ENCODE measurements around the gene FAXDC2. TPM values are rescaled to one million over a fixed set of nuclear protein-coding genes. Genes with fewer than 3 reads are reported as not detected.

The FAXDC2 gene, protein sequence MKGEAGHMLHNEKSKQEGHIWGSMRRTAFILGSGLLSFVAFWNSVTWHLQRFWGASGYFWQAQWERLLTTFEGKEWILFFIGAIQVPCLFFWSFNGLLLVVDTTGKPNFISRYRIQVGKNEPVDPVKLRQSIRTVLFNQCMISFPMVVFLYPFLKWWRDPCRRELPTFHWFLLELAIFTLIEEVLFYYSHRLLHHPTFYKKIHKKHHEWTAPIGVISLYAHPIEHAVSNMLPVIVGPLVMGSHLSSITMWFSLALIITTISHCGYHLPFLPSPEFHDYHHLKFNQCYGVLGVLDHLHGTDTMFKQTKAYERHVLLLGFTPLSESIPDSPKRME
- 0.90 TPM for polyA plus RNA-seq

- H3K4me1 Mint-ChIP-seq, result no peaks in the 10 kb centered on the region
- H3K27ac Mint-ChIP-seq, result no peak within 1 kb of the TSS
- H3K36me3 Mint-ChIP-seq, result peaks cover 2% of the 10 kb centered on the region
- peak within 1 kb of the TSS in 1 of 4 donors; percentile 20 for H3K4me3 Mint-ChIP-seq
- H3K27me3 Mint-ChIP-seq, result no peaks in the 10 kb centered on the region
- H3K9me3 Mint-ChIP-seq, result no peaks in the 10 kb centered on the region
Observed at GRCh38 chr5:154850255-154851062, at the start of gene FAXDC2. FAXDC2 (minus strand) TSS chr5:154850603; CDS start chr5:154838178, 12,425 bp downstream.

GRCh38 chr5:154900066-154900465 is 49.7 kb upstream of the FAXDC2 start:
- no peaks in the 10 kb centered on the region for H3K27me3 Mint-ChIP-seq
- no peaks in the 10 kb centered on the region for H3K9me3 Mint-ChIP-seq

DNA sequence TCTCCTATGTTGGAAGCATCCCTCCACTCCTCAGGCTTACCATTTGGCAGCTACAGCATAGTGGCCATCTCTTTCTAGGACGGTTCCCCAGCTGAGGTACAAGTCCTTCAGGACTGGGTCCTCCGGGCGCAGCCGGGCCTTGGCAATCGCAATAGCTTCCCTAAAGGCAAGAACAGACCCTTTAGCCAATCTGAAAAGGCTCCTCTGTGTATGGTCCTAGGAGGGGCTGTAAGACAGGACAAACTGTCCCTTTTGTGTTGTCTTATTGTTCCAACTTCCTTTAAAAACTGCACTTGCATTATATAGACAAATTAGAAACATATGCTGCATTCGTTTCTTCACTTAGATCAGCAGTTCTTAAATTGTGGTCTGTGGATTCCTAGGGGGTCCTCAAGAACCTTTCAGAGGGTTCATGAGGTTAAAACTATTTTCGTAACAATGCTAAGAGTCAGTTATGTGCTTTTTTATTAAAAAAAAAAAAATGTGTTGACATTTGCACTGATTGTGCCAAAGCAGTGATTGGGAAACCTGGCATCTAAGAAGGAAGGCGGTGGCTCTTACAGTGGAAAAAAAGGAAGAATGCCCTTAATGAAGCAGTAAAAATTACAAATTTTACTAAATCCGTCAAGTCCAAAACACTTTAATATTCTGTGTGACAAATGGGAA is 48.9 kb upstream of the FAXDC2 start:
- Mint-ChIP-seq H3K4me3 (no peak overlapping the region), H3K27me3 (no peaks in the 10 kb centered on the region), H3K36me3 (peaks cover 6% of the 10 kb centered on the region), H3K27ac (no peak overlapping the region), H3K9me3 (no peaks in the 10 kb centered on the region), H3K4me1 (no peaks in the 10 kb centered on the region)

More at GRCh38 chr5:154900066-154900465, 49.7 kb upstream of the FAXDC2 start:
- no peak overlapping the region for H3K4me3 Mint-ChIP-seq
- H3K27ac Mint-ChIP-seq, result no peak overlapping the region
- peaks cover 6% of the 10 kb centered on the region for H3K36me3 Mint-ChIP-seq
- H3K4me1 Mint-ChIP-seq, result no peaks in the 10 kb centered on the region

DNA sequence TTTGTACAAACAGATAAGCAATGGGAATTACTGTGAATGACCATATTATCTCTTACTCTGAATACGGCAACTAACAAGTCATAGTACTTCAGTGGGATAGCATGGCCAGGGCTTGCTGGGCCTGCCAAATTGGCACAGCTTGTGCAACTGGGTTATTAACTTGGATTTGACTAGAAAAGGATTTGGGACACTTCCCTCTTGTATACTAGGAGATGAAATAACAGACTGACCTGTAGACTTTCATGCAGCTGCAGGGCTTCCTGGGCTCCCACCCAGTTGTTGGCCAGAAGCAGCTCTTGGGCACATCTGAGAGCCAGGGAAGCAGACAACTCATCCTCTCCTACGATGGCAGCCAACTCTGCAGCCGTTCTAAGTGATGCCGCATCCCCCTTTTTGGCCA is 47.8 kb upstream of the FAXDC2 start:
- no peak overlapping the region for H3K27ac Mint-ChIP-seq
- H3K27me3 Mint-ChIP-seq, result no peaks in the 10 kb centered on the region
- H3K36me3 Mint-ChIP-seq, result peaks cover 11% of the 10 kb centered on the region
- H3K9me3 Mint-ChIP-seq, result no peaks in the 10 kb centered on the region
- no peaks in the 10 kb centered on the region for H3K4me1 Mint-ChIP-seq
- no peak overlapping the region for H3K4me3 Mint-ChIP-seq

DNA sequence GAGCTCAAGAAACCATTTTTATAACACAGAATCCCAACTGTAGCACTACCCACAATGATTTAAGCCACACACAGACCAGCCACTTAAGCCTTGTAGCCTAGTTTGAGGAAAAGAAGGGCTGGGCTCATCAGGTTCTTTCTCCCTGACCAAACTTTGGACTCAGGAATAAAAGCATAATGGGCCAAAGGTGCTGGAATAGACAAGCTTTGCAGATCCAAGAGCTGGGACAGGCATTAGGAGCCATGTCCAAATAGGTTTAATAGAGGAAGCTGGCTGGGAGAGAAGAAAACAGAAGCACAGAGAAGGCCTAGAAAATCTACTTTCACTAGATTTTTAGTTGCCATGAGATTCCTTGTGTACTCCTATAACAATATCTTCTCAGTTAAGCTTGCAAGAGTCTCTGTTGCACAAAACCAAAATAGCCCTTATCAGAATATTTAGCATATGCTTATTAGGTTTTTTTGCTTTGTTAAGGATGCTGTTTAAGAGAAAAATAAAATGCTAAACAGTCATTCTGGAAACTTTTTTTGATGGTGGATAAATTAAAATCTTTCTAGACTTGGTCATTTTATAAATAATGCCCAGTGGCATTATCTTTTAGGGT is 46.3 kb upstream of the FAXDC2 start:
- no peaks in the 10 kb centered on the region for H3K4me1 Mint-ChIP-seq
- H3K9me3 Mint-ChIP-seq, result no peaks in the 10 kb centered on the region
- no peak overlapping the region for H3K27ac Mint-ChIP-seq
- H3K36me3 Mint-ChIP-seq, result peaks cover 11% of the 10 kb centered on the region
- no peaks in the 10 kb centered on the region for H3K27me3 Mint-ChIP-seq
- no peak overlapping the region for H3K4me3 Mint-ChIP-seq

DNA sequence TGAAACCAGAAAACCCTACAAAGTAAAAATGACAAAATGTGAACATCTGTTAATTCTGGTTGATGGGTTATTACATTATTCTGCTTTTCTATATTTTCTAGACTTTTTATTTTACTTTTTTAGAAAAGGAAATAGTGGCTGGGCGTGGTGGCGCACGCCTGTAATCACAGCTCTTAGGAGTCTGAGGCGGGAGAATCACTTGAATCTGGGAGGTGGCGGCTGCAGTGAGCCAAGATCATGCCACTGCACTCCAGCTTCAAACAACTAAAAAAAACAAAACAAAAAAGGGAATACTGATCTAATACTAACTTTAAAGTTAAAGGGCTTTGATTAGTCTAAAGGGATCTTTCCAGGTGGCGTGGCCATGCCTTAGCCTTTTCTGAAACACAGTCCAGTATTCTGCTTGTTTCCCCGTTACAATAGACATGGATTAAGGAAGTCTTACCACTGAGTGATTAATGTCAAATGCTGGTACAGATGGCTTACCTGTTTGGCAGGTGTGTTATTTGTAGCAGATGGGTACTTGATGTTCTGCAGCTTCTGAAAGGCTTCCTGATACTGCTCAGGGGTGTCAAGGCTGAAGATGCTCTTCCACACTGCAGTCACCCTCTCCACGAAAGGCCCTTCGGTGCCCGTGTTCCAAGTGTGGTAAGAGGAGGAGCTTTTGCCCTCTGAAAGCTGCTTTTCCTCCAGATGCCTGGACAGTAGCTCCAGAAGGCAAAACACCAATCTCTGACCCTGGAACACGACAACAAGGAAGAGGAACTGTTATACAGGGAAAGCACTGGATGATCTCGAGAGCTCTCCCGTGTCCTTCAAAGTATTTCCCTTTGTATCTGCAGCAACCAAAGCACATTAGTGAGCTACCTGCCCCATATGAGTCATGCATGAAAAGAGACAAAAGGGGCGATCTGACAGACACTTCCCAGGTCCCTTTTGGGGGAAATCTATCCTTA is 45.5 kb upstream of the FAXDC2 start:
- no peaks in the 10 kb centered on the region for H3K9me3 Mint-ChIP-seq

GRCh38 chr5:154893381-154893780 is 43.0 kb upstream of the FAXDC2 start:
- Mint-ChIP-seq H3K27me3 (no peaks in the 10 kb centered on the region), H3K9me3 (no peaks in the 10 kb centered on the region), H3K27ac (no peak overlapping the region), H3K4me1 (no peaks in the 10 kb centered on the region), H3K36me3 (peaks cover 14% of the 10 kb centered on the region), H3K4me3 (no peak overlapping the region)

More for the DNA sequence above, 45.5 kb upstream of the FAXDC2 start:
- Mint-ChIP-seq H3K36me3 (peaks cover 9% of the 10 kb centered on the region), H3K4me1 (no peaks in the 10 kb centered on the region), H3K27ac (no peak overlapping the region), H3K27me3 (no peaks in the 10 kb centered on the region), H3K4me3 (no peak overlapping the region)

DNA sequence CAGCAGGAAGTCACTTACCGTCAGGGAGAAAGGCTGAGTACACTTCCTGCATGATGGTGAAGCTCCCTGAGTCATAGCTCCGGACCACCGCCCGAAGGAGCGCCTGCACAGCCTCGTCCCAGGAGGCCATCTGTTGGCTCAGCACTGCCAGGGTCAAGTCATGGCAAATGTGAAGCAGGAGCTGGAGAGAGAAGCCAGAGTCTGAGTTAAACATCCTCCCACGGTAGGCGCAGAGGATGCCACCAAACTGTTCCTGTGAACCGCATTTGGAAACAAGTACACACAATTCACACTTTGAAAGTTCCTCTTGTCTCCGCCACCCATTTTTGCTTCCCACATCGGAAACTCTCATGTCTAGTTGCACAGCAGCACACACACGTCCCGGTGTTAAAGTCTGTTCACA is 42.0 kb upstream of the FAXDC2 start:
- H3K9me3 Mint-ChIP-seq, result peaks cover 0 to 2% (median 0%) of the 10 kb centered on the region in 3 donors
- H3K4me1 Mint-ChIP-seq, result no peaks in the 10 kb centered on the region
- H3K27ac Mint-ChIP-seq, result no peak overlapping the region
- no peak overlapping the region for H3K4me3 Mint-ChIP-seq
- H3K27me3 Mint-ChIP-seq, result no peaks in the 10 kb centered on the region
- H3K36me3 Mint-ChIP-seq, result peaks cover 22% of the 10 kb centered on the region

GRCh38 chr5:154885439-154885838 is 35.0 kb upstream of the FAXDC2 start:
- no peak overlapping the region for H3K4me3 Mint-ChIP-seq
- peaks cover 25% of the 10 kb centered on the region for H3K36me3 Mint-ChIP-seq
- H3K27ac Mint-ChIP-seq, result no peak overlapping the region
- H3K27me3 Mint-ChIP-seq, result no peaks in the 10 kb centered on the region
- H3K9me3 Mint-ChIP-seq, result peaks cover 2 to 22% (median 6%) of the 10 kb centered on the region in 3 donors
- H3K4me1 Mint-ChIP-seq, result no peaks in the 10 kb centered on the region

GRCh38 chr5:154884424-154884823 is 34.0 kb upstream of the FAXDC2 start:
- Mint-ChIP-seq H3K27ac (no peak overlapping the region), H3K9me3 (peaks cover 2 to 26% (median 6%) of the 10 kb centered on the region in 3 donors), H3K27me3 (no peaks in the 10 kb centered on the region)

DNA sequence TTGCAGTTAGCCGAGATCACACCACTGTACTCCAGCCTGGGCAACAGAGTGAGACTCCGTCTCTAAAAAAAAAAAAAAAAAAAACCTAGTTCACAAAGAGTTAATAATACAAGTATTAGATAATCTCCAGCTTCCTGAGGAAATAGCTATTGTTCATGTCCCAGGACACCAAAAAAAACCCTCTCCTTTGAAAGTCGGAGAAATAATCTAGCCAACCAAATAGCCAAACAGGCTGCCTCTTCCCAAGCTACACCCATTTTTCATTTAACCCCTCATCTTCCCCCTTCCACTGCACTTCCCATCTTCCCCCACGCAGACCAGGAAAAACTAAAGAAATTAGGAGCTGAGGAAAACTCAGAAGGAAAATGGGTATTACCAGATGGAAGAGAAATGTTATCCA is 31.6 kb upstream of the FAXDC2 start:
- H3K4me1 Mint-ChIP-seq, result peaks cover 0 to 3% (median 0%) of the 10 kb centered on the region in 3 donors
- no peak overlapping the region for H3K27ac Mint-ChIP-seq
- H3K9me3 Mint-ChIP-seq, result peaks cover 6 to 30% (median 12%) of the 10 kb centered on the region in 3 donors
- H3K27me3 Mint-ChIP-seq, result no peaks in the 10 kb centered on the region
- no peak overlapping the region for H3K4me3 Mint-ChIP-seq
- H3K36me3 Mint-ChIP-seq, result peaks cover 17% of the 10 kb centered on the region

More at GRCh38 chr5:154884424-154884823, 34.0 kb upstream of the FAXDC2 start:
- Mint-ChIP-seq H3K36me3 (peaks cover 26% of the 10 kb centered on the region), H3K4me1 (peaks cover 0 to 3% (median 0%) of the 10 kb centered on the region in 3 donors), H3K4me3 (no peak overlapping the region)

DNA sequence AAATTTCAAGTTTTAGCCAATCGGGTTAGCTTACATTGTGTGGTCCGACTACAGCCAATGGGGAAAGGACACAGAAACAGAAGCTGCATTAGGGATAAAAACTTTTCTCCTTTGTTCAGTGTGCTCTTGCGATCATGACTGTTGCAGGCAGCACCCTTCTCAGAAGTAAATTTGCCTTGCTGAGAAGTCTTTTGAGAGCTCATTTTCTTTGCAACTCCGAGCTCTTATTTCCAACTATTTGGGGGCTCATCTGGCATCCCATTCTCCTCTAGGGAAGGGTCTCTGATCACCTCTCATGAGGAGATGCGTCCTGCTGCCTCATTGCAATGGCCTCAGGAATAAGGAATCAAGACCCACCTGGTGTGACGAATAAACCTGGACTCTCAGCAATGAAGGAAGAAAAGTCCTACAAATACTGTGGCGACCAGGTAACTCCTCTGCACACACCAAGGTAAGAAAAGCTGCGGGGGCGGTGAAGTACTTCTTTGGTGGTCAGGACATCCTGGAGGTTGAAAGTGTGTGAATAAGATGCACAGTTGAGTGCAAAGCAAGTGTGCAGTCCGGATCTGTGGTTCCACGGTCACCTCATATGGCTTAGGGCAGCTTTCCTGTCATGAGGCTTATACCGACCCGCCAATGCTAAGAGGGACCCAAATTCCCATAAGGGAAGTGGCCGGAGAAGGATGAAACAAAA is 28.4 kb upstream of the FAXDC2 start:
- peaks cover 0 to 5% (median 0%) of the 10 kb centered on the region in 3 donors for H3K4me1 Mint-ChIP-seq
- peaks cover 6 to 14% (median 6%) of the 10 kb centered on the region in 3 donors for H3K9me3 Mint-ChIP-seq
- no peak overlapping the region for H3K27ac Mint-ChIP-seq
- no peaks in the 10 kb centered on the region for H3K27me3 Mint-ChIP-seq
- H3K4me3 Mint-ChIP-seq, result no peak overlapping the region
- H3K36me3 Mint-ChIP-seq, result peaks cover 23% of the 10 kb centered on the region

DNA sequence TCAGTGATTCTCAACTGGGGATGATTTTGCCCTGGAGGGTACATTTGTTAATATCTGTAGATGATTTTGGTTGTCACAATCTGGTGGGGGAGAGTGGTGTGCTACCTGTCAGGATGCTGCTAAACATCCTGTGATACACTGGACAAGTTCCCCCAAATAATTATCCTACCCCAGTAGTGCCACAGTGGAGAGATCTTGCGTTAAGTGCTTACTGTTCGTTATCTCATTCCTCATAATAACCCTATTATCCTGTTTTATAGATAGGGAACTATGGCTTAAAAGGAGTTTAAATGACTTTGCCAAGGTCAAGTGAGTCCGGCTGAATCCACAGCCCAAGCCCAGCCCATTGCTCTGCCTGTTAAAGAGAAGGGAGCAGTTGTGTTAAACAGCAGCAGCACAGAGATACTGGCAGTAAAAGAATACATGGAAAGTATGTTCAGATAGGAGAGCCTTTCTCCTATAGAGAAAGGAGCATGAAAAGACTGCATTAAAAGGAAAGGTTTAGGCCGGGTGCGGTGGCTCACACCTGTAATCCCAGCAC is 23.5 kb upstream of the FAXDC2 start:
- H3K27ac Mint-ChIP-seq, result no peak overlapping the region
- peaks cover 0 to 2% (median 0%) of the 10 kb centered on the region in 3 donors for H3K4me1 Mint-ChIP-seq
- H3K4me3 Mint-ChIP-seq, result no peak overlapping the region
- H3K9me3 Mint-ChIP-seq, result peaks cover 2 to 5% (median 2%) of the 10 kb centered on the region in 3 donors
- peaks cover 26% of the 10 kb centered on the region for H3K36me3 Mint-ChIP-seq
- no peaks in the 10 kb centered on the region for H3K27me3 Mint-ChIP-seq
